HUES48 (cell line): ENCODE results near the gene INPP5A.

Experiments
- H3K27ac ChIP-seq: one replicate; pipeline ENCODE4 v1.7.0; 2013; ENCODE audit warnings: low read depth, low read length, inconsistent platforms
- H3K27me3 ChIP-seq: 2 replicates; pipeline ENCODE4 v1.6.1; 2013; ENCODE audit warnings: mild to moderate bottlenecking, low read length; ENCODE audit not compliant: control insufficient read depth, insufficient read depth
- H3K36me3 ChIP-seq: 2 replicates; pipeline ENCODE4 v1.6.1; 2013; ENCODE audit warnings: low read length; ENCODE audit not compliant: control insufficient read depth, insufficient read depth
- H3K4me1 ChIP-seq: 2 replicates; pipeline ENCODE4 v1.6.1; 2013; ENCODE audit warnings: mild to moderate bottlenecking, low read length; ENCODE audit not compliant: control insufficient read depth, insufficient read depth
- H3K4me3 ChIP-seq: 2 replicates; pipeline ENCODE4 v1.5.1; 2013; ENCODE audit warnings: mild to moderate bottlenecking, low read depth, low read length
- H3K9ac ChIP-seq: 2 replicates; pipeline ENCODE4 v1.6.1; 2013; ENCODE audit warnings: mild to moderate bottlenecking, low read depth, low read length, moderate library complexity
- H3K9me3 ChIP-seq: 2 replicates; pipeline ENCODE4 v1.6.1; 2013; ENCODE audit warnings: low read length; ENCODE audit not compliant: control insufficient read depth, insufficient read depth

INPP5A gene

GRCh38 chr10:132599732-132600131 lies 62.1 kb downstream of the INPP5A start:
- Histone ChIP-seq H3K9ac (no peak overlapping the region), H3K27me3 (no peaks in the 10 kb centered on the region), H3K4me3 (no peak overlapping the region), H3K9me3 (peaks cover 17% of the 10 kb centered on the region), H3K4me1 (no peaks in the 10 kb centered on the region), H3K36me3 (no peaks in the 10 kb centered on the region), H3K27ac (no peak overlapping the region)

- H3K27ac ChIP-seq: no peak overlapping the region
- H3K9ac ChIP-seq: no peak overlapping the region
- H3K4me3 ChIP-seq: no peak overlapping the region
- H3K4me1 ChIP-seq: no peaks in the 10 kb centered on the region
- no peaks in the 10 kb centered on the region for H3K36me3 ChIP-seq
- H3K27me3 ChIP-seq: no peaks in the 10 kb centered on the region
- H3K9me3 ChIP-seq: peaks cover 17% of the 10 kb centered on the region
These were observed 62.8 kb downstream of the INPP5A start for GRCh38 chr10:132600416-132600815.

- Histone ChIP-seq H3K4me3 (no peak overlapping the region), H3K9me3 (peaks cover 17% of the 10 kb centered on the region), H3K9ac (no peak overlapping the region), H3K27ac (no peak overlapping the region), H3K4me1 (no peaks in the 10 kb centered on the region), H3K27me3 (no peaks in the 10 kb centered on the region), H3K36me3 (no peaks in the 10 kb centered on the region)
These were observed 64.0 kb downstream of the INPP5A start for GRCh38 chr10:132601567-132601966.

GRCh38 chr10:132602614-132603013 lies 65.0 kb downstream of the INPP5A start:
- H3K27me3 ChIP-seq: no peaks in the 10 kb centered on the region
- H3K9ac ChIP-seq: no peak overlapping the region
- no peaks in the 10 kb centered on the region for H3K4me1 ChIP-seq
- H3K4me3 ChIP-seq: no peak overlapping the region
- H3K9me3 ChIP-seq: peaks cover 17% of the 10 kb centered on the region
- H3K27ac ChIP-seq: no peak overlapping the region
- no peaks in the 10 kb centered on the region for H3K36me3 ChIP-seq

- Histone ChIP-seq H3K27ac (no peak overlapping the region), H3K4me3 (no peak overlapping the region), H3K4me1 (no peaks in the 10 kb centered on the region), H3K27me3 (no peaks in the 10 kb centered on the region), H3K9me3 (peaks cover 17% of the 10 kb centered on the region), H3K36me3 (no peaks in the 10 kb centered on the region), H3K9ac (no peak overlapping the region)
These were observed 66.4 kb downstream of the INPP5A start for GRCh38 chr10:132603851-132604533.

- Histone ChIP-seq H3K4me1 (no peaks in the 10 kb centered on the region), H3K9ac (no peak overlapping the region), H3K4me3 (no peak overlapping the region), H3K27me3 (no peaks in the 10 kb centered on the region), H3K27ac (no peak overlapping the region), H3K9me3 (peaks cover 15% of the 10 kb centered on the region), H3K36me3 (no peaks in the 10 kb centered on the region)
These were observed 67.1 kb downstream of the INPP5A start for GRCh38 chr10:132604686-132605085.

- Histone ChIP-seq H3K9ac (no peak overlapping the region), H3K4me1 (no peaks in the 10 kb centered on the region), H3K27ac (no peak overlapping the region), H3K27me3 (no peaks in the 10 kb centered on the region), H3K9me3 (peaks cover 9% of the 10 kb centered on the region; the same call in 1 of the 2 replicates), H3K4me3 (no peak overlapping the region), H3K36me3 (no peaks in the 10 kb centered on the region)
These were observed 67.8 kb downstream of the INPP5A start for GRCh38 chr10:132605390-132605789.

GRCh38 chr10:132606031-132606491 lies 68.5 kb downstream of the INPP5A start:
- Histone ChIP-seq H3K27me3 (no peaks in the 10 kb centered on the region), H3K9ac (no peak overlapping the region), H3K4me3 (no peak overlapping the region), H3K9me3 (peaks cover 7% of the 10 kb centered on the region; the same call in 1 of the 2 replicates), H3K27ac (no peak overlapping the region), H3K36me3 (no peaks in the 10 kb centered on the region), H3K4me1 (no peaks in the 10 kb centered on the region)

GRCh38 chr10:132606536-132607316 lies 69.1 kb downstream of the INPP5A start:
- no peaks in the 10 kb centered on the region for H3K36me3 ChIP-seq
- no peaks in the 10 kb centered on the region for H3K4me1 ChIP-seq
- no peak overlapping the region for H3K27ac ChIP-seq
- H3K9ac ChIP-seq: no peak overlapping the region
- peaks cover 7% of the 10 kb centered on the region; the same call in 1 of the 2 replicates for H3K9me3 ChIP-seq
- no peaks in the 10 kb centered on the region for H3K27me3 ChIP-seq
- H3K4me3 ChIP-seq: no peak overlapping the region

DNA sequence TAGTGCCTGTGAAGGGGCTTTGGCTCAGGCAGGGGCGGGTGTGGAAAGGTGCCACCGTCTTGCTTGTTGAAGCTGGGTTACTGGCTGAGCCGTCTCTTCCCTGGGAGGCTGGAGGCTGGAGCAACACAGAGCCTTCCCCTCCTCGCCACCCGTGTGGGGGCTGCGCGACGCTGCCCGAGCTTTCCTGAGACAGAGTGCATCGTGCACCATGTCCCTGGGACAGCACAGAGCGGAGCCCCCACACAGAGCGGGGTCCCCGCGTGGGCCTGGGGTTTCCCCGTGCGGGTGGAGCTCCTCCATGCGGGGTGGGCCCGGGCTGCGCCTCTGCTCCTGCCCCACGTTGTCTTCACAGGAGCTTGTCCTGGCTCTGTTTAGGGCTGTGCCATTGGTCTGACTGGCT lies 69.9 kb downstream of the INPP5A start:
- Histone ChIP-seq H3K36me3 (no peaks in the 10 kb centered on the region), H3K9ac (no peak overlapping the region), H3K4me3 (no peak overlapping the region), H3K9me3 (peaks cover 7% of the 10 kb centered on the region; the same call in 1 of the 2 replicates), H3K27me3 (no peaks in the 10 kb centered on the region), H3K27ac (no peak overlapping the region), H3K4me1 (no peaks in the 10 kb centered on the region)

GRCh38 chr10:132607961-132608495 lies 70.4 kb downstream of the INPP5A start:
- no peaks in the 10 kb centered on the region for H3K4me1 ChIP-seq
- no peak overlapping the region for H3K4me3 ChIP-seq
- no peaks in the 10 kb centered on the region for H3K36me3 ChIP-seq
- no peaks in the 10 kb centered on the region for H3K27me3 ChIP-seq
- H3K9me3 ChIP-seq: peaks cover 5% of the 10 kb centered on the region; the same call in 1 of the 2 replicates
- H3K9ac ChIP-seq: no peak overlapping the region
- H3K27ac ChIP-seq: no peak overlapping the region
